ENCODE measurements around the gene ANO2. TPM values are rescaled to one million over a fixed set of nuclear protein-coding genes. Genes with fewer than 3 reads are reported as not detected.
A peak's percentile ranks its signal among the peaks of the same experiment; 100 is the strongest.

ANO2 gene
- total RNA-seq, 1 experiment from 2014 or later: 0.71 TPM

- DNase-seq (ENCODE audit: low read depth, low spot score): peak; percentile 49
These were observed 296.2 kb downstream of the ANO2 start for GRCh38 chr12:5648692-5649359.

GRCh38 chr12:5643266-5643665 lies 301.8 kb downstream of the ANO2 start:
- in situ Hi-C loops (cut with HindIII; ENCODE audit: low pct_unique_long_range_greater_than_20kb, low sequenced_read_pairs): no loop called here
- no peak for DNase-seq (ENCODE audit: low read depth, low spot score)

More at GRCh38 chr12:5648692-5649359, 296.2 kb downstream of the ANO2 start:
- in situ Hi-C loops (cut with HindIII; ENCODE audit: low pct_unique_long_range_greater_than_20kb, low sequenced_read_pairs): no loop called here

- no peak for DNase-seq (ENCODE audit: low read depth, low spot score)
- in situ Hi-C loops (cut with HindIII; ENCODE audit: low pct_unique_long_range_greater_than_20kb, low sequenced_read_pairs): no loop called here
These were observed 307.4 kb downstream of the ANO2 start for GRCh38 chr12:5637698-5638097.

GRCh38 chr12:5636907-5637306 lies 308.2 kb downstream of the ANO2 start:
- DNase-seq (ENCODE audit: low read depth, low spot score): no peak
- in situ Hi-C loops (cut with HindIII; ENCODE audit: low pct_unique_long_range_greater_than_20kb, low sequenced_read_pairs): no loop called here

- in situ Hi-C loops (cut with HindIII; ENCODE audit: low pct_unique_long_range_greater_than_20kb, low sequenced_read_pairs): no loop called here
- no peak for DNase-seq (ENCODE audit: low read depth, low spot score)
These were observed 312.0 kb downstream of the ANO2 start for GRCh38 chr12:5633106-5633505.

GRCh38 chr12:5632453-5632852 lies 312.6 kb downstream of the ANO2 start:
- in situ Hi-C loops (cut with HindIII; ENCODE audit: low pct_unique_long_range_greater_than_20kb, low sequenced_read_pairs): no loop called here
- no peak for DNase-seq (ENCODE audit: low read depth, low spot score)

- in situ Hi-C loops (cut with HindIII; ENCODE audit: low pct_unique_long_range_greater_than_20kb, low sequenced_read_pairs): no loop called here
- no peak for DNase-seq (ENCODE audit: low read depth, low spot score)
These were observed 313.6 kb downstream of the ANO2 start for GRCh38 chr12:5631497-5631896.

- in situ Hi-C loops (cut with HindIII; ENCODE audit: low pct_unique_long_range_greater_than_20kb, low sequenced_read_pairs): no loop called here
- no peak for DNase-seq (ENCODE audit: low read depth, low spot score)
These were observed 314.3 kb downstream of the ANO2 start for GRCh38 chr12:5630726-5631125.

GRCh38 chr12:5628501-5628900 lies 316.6 kb downstream of the ANO2 start:
- in situ Hi-C loops (cut with HindIII; ENCODE audit: low pct_unique_long_range_greater_than_20kb, low sequenced_read_pairs): no loop called here
- DNase-seq (ENCODE audit: low read depth, low spot score): no peak

- no peak for DNase-seq (ENCODE audit: low read depth, low spot score)
- in situ Hi-C loops (cut with HindIII; ENCODE audit: low pct_unique_long_range_greater_than_20kb, low sequenced_read_pairs): no loop called here
These were observed 317.9 kb downstream of the ANO2 start for GRCh38 chr12:5627053-5627630.

GRCh38 chr12:5626151-5626550 lies 318.9 kb downstream of the ANO2 start:
- in situ Hi-C loops (cut with HindIII; ENCODE audit: low pct_unique_long_range_greater_than_20kb, low sequenced_read_pairs): no loop called here
- DNase-seq (ENCODE audit: low read depth, low spot score): no peak

GRCh38 chr12:5624486-5625272 lies 320.4 kb downstream of the ANO2 start:
- in situ Hi-C loops (cut with HindIII; ENCODE audit: low pct_unique_long_range_greater_than_20kb, low sequenced_read_pairs): no loop called here
- no peak for DNase-seq (ENCODE audit: low read depth, low spot score)

GRCh38 chr12:5623411-5623810 lies 321.6 kb downstream of the ANO2 start:
- in situ Hi-C loops (cut with HindIII; ENCODE audit: low pct_unique_long_range_greater_than_20kb, low sequenced_read_pairs): no loop called here
- DNase-seq (ENCODE audit: low read depth, low spot score): no peak

GRCh38 chr12:5622280-5622679 lies 322.8 kb downstream of the ANO2 start:
- DNase-seq (ENCODE audit: low read depth, low spot score): no peak

GRCh38 chr12:5621329-5621728 lies 323.7 kb downstream of the ANO2 start:
- in situ Hi-C loops (cut with HindIII; ENCODE audit: low pct_unique_long_range_greater_than_20kb, low sequenced_read_pairs): no loop called here
- no peak for DNase-seq (ENCODE audit: low read depth, low spot score)

More at GRCh38 chr12:5622280-5622679, 322.8 kb downstream of the ANO2 start:
- in situ Hi-C loops (cut with HindIII; ENCODE audit: low pct_unique_long_range_greater_than_20kb, low sequenced_read_pairs): no loop called here

GRCh38 chr12:5620896-5621295 lies 324.2 kb downstream of the ANO2 start:
- in situ Hi-C loops (cut with HindIII; ENCODE audit: low pct_unique_long_range_greater_than_20kb, low sequenced_read_pairs): no loop called here

GRCh38 chr12:5619628-5620027 lies 325.4 kb downstream of the ANO2 start:
- DNase-seq (ENCODE audit: low read depth, low spot score): no peak
- in situ Hi-C loops (cut with HindIII; ENCODE audit: low pct_unique_long_range_greater_than_20kb, low sequenced_read_pairs): no loop called here

More at GRCh38 chr12:5620896-5621295, 324.2 kb downstream of the ANO2 start:
- DNase-seq (ENCODE audit: low read depth, low spot score): no peak

GRCh38 chr12:5616854-5617253 lies 328.2 kb downstream of the ANO2 start:
- in situ Hi-C loops (cut with HindIII; ENCODE audit: low pct_unique_long_range_greater_than_20kb, low sequenced_read_pairs): no loop called here
- no peak for DNase-seq (ENCODE audit: low read depth, low spot score)

GRCh38 chr12:5615760-5616159 lies 329.3 kb downstream of the ANO2 start:
- in situ Hi-C loops (cut with HindIII; ENCODE audit: low pct_unique_long_range_greater_than_20kb, low sequenced_read_pairs): no loop called here
- DNase-seq (ENCODE audit: low read depth, low spot score): no peak

Data from SK-MEL-5 (cell line).